ENCODE measurements around the gene DDX10.

DNA sequence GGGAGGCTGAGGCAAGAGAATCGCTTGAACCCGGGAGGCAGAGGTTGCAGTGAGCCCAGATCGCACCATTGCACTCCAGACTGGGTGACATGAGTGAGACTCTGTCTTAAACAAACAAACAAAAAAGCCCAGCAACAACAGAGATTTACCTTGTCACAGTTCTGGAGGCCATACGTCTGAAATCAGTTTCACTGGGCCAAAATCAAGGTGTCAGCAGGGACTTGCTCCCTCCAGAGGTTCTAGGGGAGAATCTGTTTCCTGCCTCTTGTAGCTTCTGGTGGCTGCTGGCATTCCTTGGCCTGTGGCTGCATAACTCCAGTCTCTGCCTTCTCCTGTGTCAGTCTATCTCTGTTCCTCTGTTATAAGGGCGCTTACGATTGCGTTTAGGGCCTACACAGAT is 1.5 kb downstream of the DDX10 start:
- TF ChIP-seq POLR2A (IDR thresholded peaks at IDR 0.05; ENCODE audit: low read length) (no peak), GATA1 (IDR thresholded peaks at IDR 0.05; ENCODE audit: low read depth, low read length) (no peak)

Data from erythroblast (primary cell).